HL-60 (cell line): ENCODE data around the gene TMEM87B.

ENCODE experiments used
- SPI1 ChIP-seq: IDR thresholded peaks from 2 replicates; pipeline ENCODE4 v1.6.1; 2012; ENCODE audit warnings: low read depth, mild to moderate bottlenecking, borderline replicate concordance
- TF ChIP-seq, protein P1 (sequence below): IDR thresholded peaks from one replicate; pipeline ENCODE4 v1.5.1; 2011; ENCODE audit warnings: low read length, control low read depth, inconsistent platforms; ENCODE audit not compliant: insufficient read depth
- TF ChIP-seq, protein P2 (sequence below): IDR thresholded peaks from 2 replicates; pipeline ENCODE4 v1.6.1; 2012; ENCODE audit warnings: low read depth; ENCODE audit not compliant: insufficient replicate concordance

DNA sequence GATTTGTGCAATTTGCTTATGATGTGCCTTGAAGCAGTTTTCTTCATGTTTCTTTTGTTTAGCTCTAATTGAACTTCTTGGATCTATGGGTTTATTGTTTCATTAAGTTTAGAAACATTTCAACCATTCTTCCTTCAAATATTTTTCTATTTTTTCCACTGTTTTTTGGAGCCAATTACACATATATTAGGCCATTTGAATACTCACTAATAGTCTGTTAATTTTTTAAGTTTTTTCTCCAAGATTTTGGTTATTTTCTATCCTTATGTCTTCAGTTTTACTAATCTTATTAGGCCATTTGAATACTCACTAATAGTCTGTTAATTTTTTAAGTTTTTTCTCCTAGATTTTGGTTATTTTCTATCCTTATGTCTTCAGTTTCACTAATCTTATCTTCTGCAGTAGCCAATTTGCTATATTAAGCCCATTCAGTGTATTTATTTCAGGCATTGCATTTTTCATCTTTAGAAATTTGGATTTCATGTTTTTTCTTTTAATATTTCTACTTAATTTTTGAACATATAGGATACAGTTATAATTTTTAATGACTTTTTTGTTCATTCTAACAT is 9.5 kb upstream of the TMEM87B start:
- TF ChIP-seq, protein P1, sequence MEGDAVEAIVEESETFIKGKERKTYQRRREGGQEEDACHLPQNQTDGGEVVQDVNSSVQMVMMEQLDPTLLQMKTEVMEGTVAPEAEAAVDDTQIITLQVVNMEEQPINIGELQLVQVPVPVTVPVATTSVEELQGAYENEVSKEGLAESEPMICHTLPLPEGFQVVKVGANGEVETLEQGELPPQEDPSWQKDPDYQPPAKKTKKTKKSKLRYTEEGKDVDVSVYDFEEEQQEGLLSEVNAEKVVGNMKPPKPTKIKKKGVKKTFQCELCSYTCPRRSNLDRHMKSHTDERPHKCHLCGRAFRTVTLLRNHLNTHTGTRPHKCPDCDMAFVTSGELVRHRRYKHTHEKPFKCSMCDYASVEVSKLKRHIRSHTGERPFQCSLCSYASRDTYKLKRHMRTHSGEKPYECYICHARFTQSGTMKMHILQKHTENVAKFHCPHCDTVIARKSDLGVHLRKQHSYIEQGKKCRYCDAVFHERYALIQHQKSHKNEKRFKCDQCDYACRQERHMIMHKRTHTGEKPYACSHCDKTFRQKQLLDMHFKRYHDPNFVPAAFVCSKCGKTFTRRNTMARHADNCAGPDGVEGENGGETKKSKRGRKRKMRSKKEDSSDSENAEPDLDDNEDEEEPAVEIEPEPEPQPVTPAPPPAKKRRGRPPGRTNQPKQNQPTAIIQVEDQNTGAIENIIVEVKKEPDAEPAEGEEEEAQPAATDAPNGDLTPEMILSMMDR: no peak
- no peak for TF ChIP-seq SPI1
- TF ChIP-seq, protein P2, sequence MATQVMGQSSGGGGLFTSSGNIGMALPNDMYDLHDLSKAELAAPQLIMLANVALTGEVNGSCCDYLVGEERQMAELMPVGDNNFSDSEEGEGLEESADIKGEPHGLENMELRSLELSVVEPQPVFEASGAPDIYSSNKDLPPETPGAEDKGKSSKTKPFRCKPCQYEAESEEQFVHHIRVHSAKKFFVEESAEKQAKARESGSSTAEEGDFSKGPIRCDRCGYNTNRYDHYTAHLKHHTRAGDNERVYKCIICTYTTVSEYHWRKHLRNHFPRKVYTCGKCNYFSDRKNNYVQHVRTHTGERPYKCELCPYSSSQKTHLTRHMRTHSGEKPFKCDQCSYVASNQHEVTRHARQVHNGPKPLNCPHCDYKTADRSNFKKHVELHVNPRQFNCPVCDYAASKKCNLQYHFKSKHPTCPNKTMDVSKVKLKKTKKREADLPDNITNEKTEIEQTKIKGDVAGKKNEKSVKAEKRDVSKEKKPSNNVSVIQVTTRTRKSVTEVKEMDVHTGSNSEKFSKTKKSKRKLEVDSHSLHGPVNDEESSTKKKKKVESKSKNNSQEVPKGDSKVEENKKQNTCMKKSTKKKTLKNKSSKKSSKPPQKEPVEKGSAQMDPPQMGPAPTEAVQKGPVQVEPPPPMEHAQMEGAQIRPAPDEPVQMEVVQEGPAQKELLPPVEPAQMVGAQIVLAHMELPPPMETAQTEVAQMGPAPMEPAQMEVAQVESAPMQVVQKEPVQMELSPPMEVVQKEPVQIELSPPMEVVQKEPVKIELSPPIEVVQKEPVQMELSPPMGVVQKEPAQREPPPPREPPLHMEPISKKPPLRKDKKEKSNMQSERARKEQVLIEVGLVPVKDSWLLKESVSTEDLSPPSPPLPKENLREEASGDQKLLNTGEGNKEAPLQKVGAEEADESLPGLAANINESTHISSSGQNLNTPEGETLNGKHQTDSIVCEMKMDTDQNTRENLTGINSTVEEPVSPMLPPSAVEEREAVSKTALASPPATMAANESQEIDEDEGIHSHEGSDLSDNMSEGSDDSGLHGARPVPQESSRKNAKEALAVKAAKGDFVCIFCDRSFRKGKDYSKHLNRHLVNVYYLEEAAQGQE: no peak
